H1 (cell line): Measurements from ENCODE around the gene PI4KB. TPM values are rescaled to one million over a fixed set of nuclear protein-coding genes. Genes with fewer than 3 reads are reported as not detected.

Experiments used
- CTCF ChIA-PET: fragments of 300-600 bp; sonication (Branson Sonifier 250); formaldehyde crosslinking; loops from one replicate; lab custom pipeline; 2021; ENCODE audit not compliant: partially characterized antibody; lab: Charles Lee
- POLR2A ChIA-PET: fragments of 300-600 bp; sonication (Branson Sonifier 250); formaldehyde crosslinking; loops from one replicate; lab custom pipeline; 2021; ENCODE audit warnings: inconsistent platforms; ENCODE audit not compliant: partially characterized antibody; lab: Charles Lee
- DNase-seq, 2 experiments: peaks; one replicate each; pipeline versions ENCODE4 v3.0.0 to v3.0.0-alpha.2; 2010 to 2022; ENCODE audit warnings: low spot score in 2 of 2, low read depth in 1 of 2, mixed read lengths in 1 of 2
- FAIRE-seq: peaks from 2 replicates; lab custom pipeline; 2011; peaks lifted over from hg19 to GRCh38; lab: Jason Lieb, UNC
- H2AFZ ChIP-seq: 2 replicates; pipeline ENCODE4 v1.8.1; 2012; ENCODE audit warnings: low read length, inconsistent platforms
- H2AK5ac ChIP-seq: 2 replicates; pipeline ENCODE4 v1.6.1; 2013; ENCODE audit warnings: low read depth, low read length
- H2BK120ac ChIP-seq: replicated peaks from 2 replicates; pipeline ENCODE3; 2013; ENCODE audit warnings: low read depth, low read length, inconsistent platforms
- H2BK12ac ChIP-seq: 2 replicates; pipeline ENCODE4 v1.6.1; 2013; ENCODE audit warnings: low read depth, low read length
- H2BK15ac ChIP-seq: 2 replicates; pipeline ENCODE4 v1.6.1; 2013; ENCODE audit warnings: low read length
- H2BK20ac ChIP-seq: 2 replicates; pipeline ENCODE4 v1.6.1; 2013; ENCODE audit warnings: low read length
- H2BK5ac ChIP-seq: 2 replicates; pipeline ENCODE4 v1.6.1; 2013; ENCODE audit warnings: low read depth, low read length
- H3K14ac ChIP-seq: 2 replicates; pipeline ENCODE4 v1.6.1; 2013; ENCODE audit warnings: inconsistent platforms; ENCODE audit not compliant: insufficient read length
- H3K18ac ChIP-seq: 2 replicates; pipeline ENCODE4 v1.6.1; 2013; ENCODE audit warnings: low read length; ENCODE audit errors: extremely low read depth
- H3K23ac ChIP-seq: 2 replicates; pipeline ENCODE4 v1.6.1; 2013; ENCODE audit warnings: inconsistent platforms; ENCODE audit not compliant: insufficient read length
- H3K23me2 ChIP-seq: 2 replicates; pipeline ENCODE4 v1.6.1; 2013; ENCODE audit warnings: low read depth, low read length
- H3K27ac ChIP-seq: 2 replicates; pipeline ENCODE4 v1.6.1; 2011; ENCODE audit warnings: low read depth, low read length, inconsistent platforms
- H3K27me3 ChIP-seq, 4 experiments: replicated peaks in 1 of 4; 1 replicate in 1 of 4; 2 replicates in 3 of 4; pipeline versions ENCODE4 v1.6.1 to v1.8.1; 2011 to 2013; ENCODE audit warnings: low read length in 3 of 4, mild to moderate bottlenecking in 3 of 4, inconsistent platforms in 2 of 4, mixed read lengths in 2 of 4, moderate library complexity in 1 of 4; ENCODE audit not compliant: control insufficient read depth in 3 of 4, insufficient read depth in 3 of 4; ENCODE audit errors: extremely low read depth in 1 of 4
- H3K36me3 ChIP-seq, 4 experiments: 2 replicates each; pipeline versions ENCODE4 v1.6.1 to v1.8.1; 2011 to 2013; ENCODE audit warnings: mild to moderate bottlenecking in 4 of 4, low read length in 3 of 4, moderate library complexity in 2 of 4, control low read depth in 1 of 4, inconsistent platforms in 1 of 4; ENCODE audit not compliant: insufficient read depth in 4 of 4, control insufficient read depth in 2 of 4
- H3K4ac ChIP-seq: replicated peaks from 2 replicates; pipeline ENCODE3; 2013; ENCODE audit warnings: low read length, low read depth, mixed read lengths, inconsistent platforms; ENCODE audit not compliant: insufficient read length
- H3K4me1 ChIP-seq, 4 experiments: replicated peaks in 1 of 4; 1 replicate in 1 of 4; 2 replicates in 3 of 4; pipeline versions ENCODE4 v1.6.1 to v1.8.1; 2011 to 2013; ENCODE audit warnings: low read length in 3 of 4, inconsistent platforms in 2 of 4, mixed read lengths in 1 of 4; ENCODE audit not compliant: insufficient read depth in 4 of 4, control insufficient read depth in 3 of 4
- H3K4me2 ChIP-seq, 2 experiments: 2 replicates each; pipeline versions ENCODE4 v1.6.1 to v1.8.1; 2011 to 2013; ENCODE audit warnings: low read depth in 2 of 2, low read length in 2 of 2, control low read depth in 1 of 2, inconsistent platforms in 1 of 2, mild to moderate bottlenecking in 1 of 2; ENCODE audit not compliant: insufficient read depth in 1 of 2
- H3K4me3 ChIP-seq, 4 experiments: fragments of 200-600, 300-600 bp in 1 of 4; sonication (generic), shearing (Covaris generic), sonication (Bioruptor Twin) in 1 of 4; 2 replicates each; pipeline versions ENCODE4 v1.5.1 to v1.8.1; 2011 to 2016; ENCODE audit warnings: low read length in 4 of 4, low read depth in 3 of 4, control low read depth in 2 of 4, inconsistent platforms in 2 of 4, mild to moderate bottlenecking in 2 of 4, mixed read lengths in 1 of 4, moderate library complexity in 1 of 4; ENCODE audit not compliant: insufficient read depth in 2 of 4; ENCODE audit errors: extremely low read depth in 1 of 4
- H3K56ac ChIP-seq: replicated peaks from 2 replicates; pipeline ENCODE3; 2013; ENCODE audit warnings: low read depth, mild to moderate bottlenecking, mixed read lengths, low read length, inconsistent platforms; ENCODE audit not compliant: insufficient read length
- H3K79me1 ChIP-seq: 2 replicates; pipeline ENCODE4 v1.6.1; 2013; ENCODE audit warnings: low read depth, low read length, control low read depth
- H3K79me2 ChIP-seq, 2 experiments: 2 replicates each; pipeline versions ENCODE4 v1.6.1 to v1.8.1; 2012 to 2013; ENCODE audit warnings: low read length in 2 of 2, mild to moderate bottlenecking in 2 of 2, inconsistent platforms in 1 of 2; ENCODE audit not compliant: insufficient read depth in 2 of 2, control insufficient read depth in 1 of 2
- H3K9ac ChIP-seq, 4 experiments: replicated peaks in 1 of 4; 1 replicate in 1 of 4; 2 replicates in 3 of 4; pipeline versions ENCODE4 v1.6.1 to v1.8.1; 2011 to 2013; ENCODE audit warnings: low read depth in 3 of 4, low read length in 3 of 4, control low read depth in 2 of 4, mild to moderate bottlenecking in 2 of 4, moderate library complexity in 2 of 4, inconsistent platforms in 1 of 4; ENCODE audit errors: extremely low read depth in 1 of 4
- H3K9me3 ChIP-seq, 2 experiments: 2 replicates each; pipeline versions ENCODE4 v1.6.1 to v1.8.1; 2012 to 2013; ENCODE audit warnings: mild to moderate bottlenecking in 2 of 2, moderate library complexity in 2 of 2, control low read depth in 1 of 2, inconsistent platforms in 1 of 2, low read depth in 1 of 2, low read length in 1 of 2, mixed read lengths in 1 of 2; ENCODE audit not compliant: insufficient read depth in 2 of 2
- H4K20me1 ChIP-seq, 2 experiments: replicated peaks in 1 of 2; 2 replicates each; pipeline versions ENCODE3 to v1.8.1; 2011 to 2013; ENCODE audit warnings: inconsistent platforms in 2 of 2, low read length in 2 of 2, mild to moderate bottlenecking in 1 of 2; ENCODE audit not compliant: insufficient read depth in 2 of 2, control insufficient read depth in 1 of 2
- H4K5ac ChIP-seq: 2 replicates; pipeline ENCODE4 v1.6.1; 2013; ENCODE audit warnings: low read length, low read depth, mixed read lengths, inconsistent platforms; ENCODE audit not compliant: insufficient read length
- H4K8ac ChIP-seq: 2 replicates; pipeline ENCODE4 v1.8.0; 2013; ENCODE audit warnings: mild to moderate bottlenecking, moderate library complexity, low read length, inconsistent platforms; ENCODE audit not compliant: insufficient read depth; ENCODE audit errors: extremely low read depth
- H4K91ac ChIP-seq: replicated peaks from 2 replicates; pipeline ENCODE3; 2013; ENCODE audit warnings: low read length, mixed read lengths, inconsistent platforms; ENCODE audit not compliant: insufficient read length
- MAFK ChIP-seq: IDR thresholded peaks from 2 replicates; pipeline ENCODE4 v1.6.1; 2012; ENCODE audit warnings: low read depth, mild to moderate bottlenecking, improper control_type of control experiment, low read length
- PHF8 ChIP-seq: fragments of 200-600 bp; sonication (generic); conservative IDR thresholded peaks from 2 replicates; pipeline ENCODE4 v1.7.1; 2012; ENCODE audit warnings: low read depth, mild to moderate bottlenecking, inconsistent platforms, low read length, moderate library complexity
- POLR2A ChIP-seq, 2 experiments: IDR thresholded peaks; 1 replicate in 1 of 2; 2 replicates in 1 of 2; pipeline ENCODE4 v1.6.1; 2011; ENCODE audit warnings: low read depth in 2 of 2, low read length in 2 of 2, mild to moderate bottlenecking in 2 of 2; ENCODE audit errors: control extremely low read depth in 1 of 2
- RNF2 ChIP-seq: fragments of 200-900, 300-1000 bp; sonication (generic); IDR thresholded peaks from 2 replicates; pipeline ENCODE4 v1.7.1; 2016; ENCODE audit warnings: borderline replicate concordance, low read depth, mild to moderate bottlenecking, antibody characterized with exemption, low read length; ENCODE audit not compliant: poor library complexity, severe bottlenecking; ENCODE audit errors: missing control alignments
- RXRA ChIP-seq: IDR thresholded peaks from 2 replicates; pipeline ENCODE4 v1.6.1; 2011; ENCODE audit warnings: low read depth, mild to moderate bottlenecking, low read length, moderate library complexity; ENCODE audit not compliant: insufficient read depth
- SIX5 ChIP-seq: IDR thresholded peaks from 2 replicates; pipeline ENCODE4 v1.6.1; 2011; ENCODE audit warnings: mild to moderate bottlenecking, low read depth, low read length
- WGBS, 2 experiments: shearing (Covaris generic) in 1 of 2; methylation state at CpG; one replicate each; pipeline versions ENCODE4 v1.1.6 to v1.1.7; 2013 to 2015; ENCODE audit warnings: low lambda C conversion rate in 2 of 2, mixed read lengths in 2 of 2, inconsistent platforms in 1 of 2, low coverage in 1 of 2, missing lambda C conversion rate in 1 of 2; ENCODE audit not compliant: insufficient replicate concordance in 2 of 2, insufficient coverage in 1 of 2, insufficient read length in 1 of 2; ENCODE audit errors: extremely low coverage in 1 of 2, missing lambda C conversion rate in 1 of 2; 5-methylcytosine and 5-hydroxymethylcytosine counted together
- polyA plus RNA-seq, 7 experiments: library from polyadenylated mRNA; depleted of rRNA in 3 of 7; stranded (reverse) in 5 of 7; unstranded in 2 of 7; fragments of >200 nt in 5 of 7; fragments of 200-250 nt in 2 of 7; gene quantifications; 1 replicate in 5 of 7; 2 replicates in 1 of 7; 4 replicates in 1 of 7; pipeline versions ENCODE4 v1.2.1 to v1.2.3, GENCODE V29; 2011 to 2013; ENCODE audit warnings: missing spikeins in 2 of 7, mixed read lengths in 2 of 7
- total RNA-seq: library from RNA; stranded (reverse); fragmentation: NEBNext Ultra II Directional; extraction: Animal tissue kit (Norgen Biotek cat#: 25700); gene quantifications from 2 replicates; pipeline ENCODE4 v1.2.1, GENCODE V29; 2021
- TF ChIP-seq, protein P1 (sequence below): IDR thresholded peaks from 2 replicates; pipeline ENCODE4 v1.6.1; 2011; ENCODE audit warnings: low read depth, mild to moderate bottlenecking, low read length; ENCODE audit not compliant: insufficient read depth

The PI4KB gene
- total and polyA plus RNA-seq, 2 of the 8 experiments (the other 6 are each of a cell fraction or from before 2014, with no cell fraction given): 30.1 to 37.1 TPM

DNA sequence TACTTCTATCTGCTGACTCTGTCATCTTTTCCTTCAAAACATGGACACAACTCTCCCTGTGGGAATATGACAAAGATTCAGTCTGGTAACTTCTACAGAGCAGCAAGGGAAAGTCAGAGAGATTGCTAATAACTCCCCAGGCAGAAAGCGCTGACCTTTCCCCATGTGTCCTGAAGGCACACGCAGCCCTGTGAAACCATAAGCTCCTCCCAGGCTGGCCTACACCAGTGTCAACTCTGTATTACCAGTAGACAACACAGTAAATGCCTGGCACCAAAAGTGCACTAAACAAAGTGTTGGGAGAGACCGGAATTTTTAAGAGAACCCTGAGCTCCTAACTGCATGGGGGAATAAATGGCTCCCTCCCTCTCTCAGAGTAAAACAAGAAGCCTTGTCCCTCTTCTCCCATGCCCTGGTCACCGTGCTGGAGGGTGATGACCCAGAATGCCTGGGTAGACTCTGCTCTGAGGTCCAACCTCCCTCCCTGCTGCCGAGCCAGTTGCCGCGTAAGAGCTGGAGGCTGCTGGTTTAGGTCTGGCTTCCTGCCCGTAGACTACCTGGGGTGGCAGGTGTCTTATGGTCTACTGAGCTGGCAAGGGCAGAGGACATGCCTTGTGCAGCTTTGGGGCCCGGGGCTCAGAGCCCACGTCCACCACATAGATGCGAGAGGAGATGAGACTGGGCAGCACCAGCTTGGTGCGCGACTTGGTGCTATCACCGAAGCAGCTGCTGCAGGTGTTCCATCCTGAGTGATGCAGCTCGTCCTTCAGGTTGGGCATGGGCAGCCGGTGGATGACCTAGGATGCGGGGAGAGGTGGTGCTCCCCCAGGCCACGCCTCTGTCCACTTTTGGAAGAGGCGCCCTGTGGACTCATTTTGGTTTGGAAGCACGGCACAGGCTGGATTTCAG is 41.4 kb upstream of the PI4KB start:
- POLR2A ChIA-PET: interaction anchor here (0.7 to 2.5 kb wide), 10 partner anchors 9 to 85 kb away, joined by 3 to 14 read pairs (median 5); partner anchors contain the start of genes PSMB4 and RFX5
- TF ChIP-seq MAFK: no peak
- TF ChIP-seq SIX5: no peak
- TF ChIP-seq, protein P1, sequence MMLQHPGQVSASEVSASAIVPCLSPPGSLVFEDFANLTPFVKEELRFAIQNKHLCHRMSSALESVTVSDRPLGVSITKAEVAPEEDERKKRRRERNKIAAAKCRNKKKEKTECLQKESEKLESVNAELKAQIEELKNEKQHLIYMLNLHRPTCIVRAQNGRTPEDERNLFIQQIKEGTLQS: no peak
- no peak for TF ChIP-seq RXRA
- TF ChIP-seq RNF2: no peak
- TF ChIP-seq PHF8: no peak
- no peak for TF ChIP-seq POLR2A (IDR thresholded peaks at IDR 0.05; ENCODE audit: control extremely low read depth in 1 of 2, low read depth in 2 of 2, low read length in 2 of 2)
- no peaks in the 10 kb centered on the region for H3K27me3 ChIP-seq
- no peak overlapping the region for H2AFZ ChIP-seq
- no peaks in the 10 kb centered on the region for H3K79me1 ChIP-seq
- H2BK12ac ChIP-seq: no peak overlapping the region
- H3K9ac ChIP-seq: no peak overlapping the region
- H2BK15ac ChIP-seq: no peak overlapping the region
- H2BK5ac ChIP-seq: no peak overlapping the region
- H3K4ac ChIP-seq: no peak overlapping the region
- no peak overlapping the region for H3K23ac ChIP-seq
- no peak overlapping the region for H4K5ac ChIP-seq
- H4K8ac ChIP-seq: 0 out of 2 replicates have a peak overlapping the region, but pooled peaks have one; percentile 57
- no peak for FAIRE-seq
- no peak overlapping the region for H3K14ac ChIP-seq
- H3K4me2 ChIP-seq: no peak overlapping the region
- H3K27ac ChIP-seq: no peak overlapping the region
- no peak overlapping the region for H3K18ac ChIP-seq
- H3K9me3 ChIP-seq: no peaks in the 10 kb centered on the region
- H3K56ac ChIP-seq: no peak overlapping the region
- 89% methylated on average over 20 of the region's 20 CpGs; no CpG with 5 or more reads in 1 of the 2 experiments for WGBS, 2 experiments
- no peaks in the 10 kb centered on the region for H3K79me2 ChIP-seq
- peaks cover 2% of the 10 kb centered on the region; the same call in 1 of the 2 replicates for H3K23me2 ChIP-seq
- no peak overlapping the region for H3K4me3 ChIP-seq
- no peak overlapping the region for H4K91ac ChIP-seq
- peaks cover 0 to 11% (median 8%) of the 10 kb centered on the region in 4 experiments; a peak in 6 of 7 replicates for H3K4me1 ChIP-seq
- peaks cover 0 to 9% (median 0%) of the 10 kb centered on the region in 4 experiments; a peak in 3 of 8 replicates for H3K36me3 ChIP-seq
- H2AK5ac ChIP-seq: no peak overlapping the region
- DNase-seq: no peak
- CTCF ChIA-PET: interaction anchor here (1.0 to 2.5 kb wide), 20 partner anchors 9 to 116 kb away, joined by 3 to 12 read pairs (median 4); partner anchors contain the start of gene PSMB4
- no peak overlapping the region for H2BK120ac ChIP-seq
- no peaks in the 10 kb centered on the region for H4K20me1 ChIP-seq
- H2BK20ac ChIP-seq: no peak overlapping the region
